Lung (tissue), 12 donors: ENCODE measurements around the gene FKRP. TPM values are rescaled to one million over a fixed set of nuclear protein-coding genes. Genes with fewer than 3 reads are reported as not detected.

ENCODE experiments used
- ATAC-seq: fragments of 200-7000 bp; cut with Tn5 transposase; one replicate; pipeline ENCODE4 v1.9.1; 2020; ENCODE audit warnings: moderate number of reproducible peaks; ENCODE audit not compliant: insufficient read depth, low FRiP score
- DNase-seq, 3 donors: peaks; one replicate each; pipeline ENCODE4 v3.0.0-alpha.2; 2013 to 2017
- H3K27ac ChIP-seq, 2 donors: one replicate each; pipeline ENCODE4 v1.5.1; 2013; ENCODE audit warnings: mild to moderate bottlenecking in 2 of 2, moderate library complexity in 2 of 2, control low read depth in 1 of 2, inconsistent platforms in 1 of 2, low read depth in 1 of 2, low read length in 1 of 2
- H3K27me3 ChIP-seq, 3 donors: one replicate each; pipeline ENCODE4 v1.5.1; 2013; ENCODE audit warnings: low read length in 2 of 3; ENCODE audit not compliant: control insufficient read depth in 3 of 3, insufficient read depth in 3 of 3
- H3K36me3 ChIP-seq, 4 donors: one replicate each; pipeline ENCODE4 v1.5.1; 2013; ENCODE audit warnings: low read length in 4 of 4, mild to moderate bottlenecking in 1 of 4, moderate library complexity in 1 of 4; ENCODE audit not compliant: control insufficient read depth in 4 of 4, insufficient read depth in 4 of 4
- H3K4me1 ChIP-seq, 5 donors: one replicate each; pipeline ENCODE4 v1.5.1; 2013; ENCODE audit warnings: low read length in 5 of 5, mild to moderate bottlenecking in 2 of 5, moderate library complexity in 1 of 5; ENCODE audit not compliant: control insufficient read depth in 5 of 5, insufficient read depth in 5 of 5
- H3K4me3 ChIP-seq: one replicate; pipeline ENCODE4 v1.5.1; 2013; ENCODE audit warnings: mild to moderate bottlenecking, control low read depth, moderate library complexity
- H3K9ac ChIP-seq, 2 donors: one replicate each; pipeline ENCODE4 v1.5.1; 2013; ENCODE audit warnings: low read length in 2 of 2, control low read depth in 1 of 2; ENCODE audit not compliant: insufficient read depth in 1 of 2
- H3K9me3 ChIP-seq, 4 donors: one replicate each; pipeline ENCODE4 v1.5.1; 2013; ENCODE audit warnings: low read length in 3 of 4, mild to moderate bottlenecking in 1 of 4, moderate library complexity in 1 of 4; ENCODE audit not compliant: control insufficient read depth in 4 of 4, insufficient read depth in 3 of 4
- WGBS, 2 donors: extraction: QIAGEN DNeasy Blood & Tissue Kit; methylation state at CpG; one replicate each; pipeline ENCODE4 v1.1.7; 2013; 5-methylcytosine and 5-hydroxymethylcytosine counted together
- polyA plus RNA-seq, 2 donors: library from polyadenylated mRNA; stranded (reverse); fragments of 200-250 nt; gene quantifications; one replicate each; pipeline ENCODE4 v1.2.1, GENCODE V29; 2013
- total RNA-seq, 2 donors: library from RNA; depleted of rRNA in 1 of 2; stranded (reverse); fragments of >200 nt in 1 of 2; gene quantifications; one replicate each; pipeline ENCODE4 v1.2.1, GENCODE V29; 2014 to 2021
- TF ChIP-seq, protein P1 (sequence below): IDR thresholded peaks from 2 replicates; pipeline ENCODE4 v1.5.1; 2012; ENCODE audit warnings: mild to moderate bottlenecking; ENCODE audit errors: control extremely low read depth, extremely low read depth
- donor health status: control.
- donor health status: control.
- donor health status: Bipolar disorder and iron deficiency.
- donor health status: healthy.
- donor health status: DM: yes; HTN: yes; CAD: no.

FKRP gene
- total and polyA plus RNA-seq, 4 donors = 10.8 to 23.9 (median 15.2) TPM

- Histone ChIP-seq H3K36me3 (peaks cover 10 to 83% (median 60%) of the 10 kb centered on the region in 4 donors), H3K4me1 (peaks cover 0 to 6% (median 0%) of the 10 kb centered on the region in 5 donors), H3K4me3 (no peak overlapping the region), H3K9me3 (no peaks in the 10 kb centered on the region), H3K27me3 (no peaks in the 10 kb centered on the region), H3K27ac (peak overlapping the region in 1 of 2 donors; percentile 50), H3K9ac (no peak overlapping the region)
- peak; percentile 51 for ATAC-seq
- DNase-seq = peak; percentile 53 to 67 (median 65)
- WGBS, 2 donors = 42 to 45% methylated on average over 19 to 20 of the region's 20 CpGs
- TF ChIP-seq, protein P1, sequence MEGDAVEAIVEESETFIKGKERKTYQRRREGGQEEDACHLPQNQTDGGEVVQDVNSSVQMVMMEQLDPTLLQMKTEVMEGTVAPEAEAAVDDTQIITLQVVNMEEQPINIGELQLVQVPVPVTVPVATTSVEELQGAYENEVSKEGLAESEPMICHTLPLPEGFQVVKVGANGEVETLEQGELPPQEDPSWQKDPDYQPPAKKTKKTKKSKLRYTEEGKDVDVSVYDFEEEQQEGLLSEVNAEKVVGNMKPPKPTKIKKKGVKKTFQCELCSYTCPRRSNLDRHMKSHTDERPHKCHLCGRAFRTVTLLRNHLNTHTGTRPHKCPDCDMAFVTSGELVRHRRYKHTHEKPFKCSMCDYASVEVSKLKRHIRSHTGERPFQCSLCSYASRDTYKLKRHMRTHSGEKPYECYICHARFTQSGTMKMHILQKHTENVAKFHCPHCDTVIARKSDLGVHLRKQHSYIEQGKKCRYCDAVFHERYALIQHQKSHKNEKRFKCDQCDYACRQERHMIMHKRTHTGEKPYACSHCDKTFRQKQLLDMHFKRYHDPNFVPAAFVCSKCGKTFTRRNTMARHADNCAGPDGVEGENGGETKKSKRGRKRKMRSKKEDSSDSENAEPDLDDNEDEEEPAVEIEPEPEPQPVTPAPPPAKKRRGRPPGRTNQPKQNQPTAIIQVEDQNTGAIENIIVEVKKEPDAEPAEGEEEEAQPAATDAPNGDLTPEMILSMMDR = peak; percentile 87
Observed at GRCh38 chr19:46728693-46729339, 17.0 kb upstream of the FKRP start.

- peaks cover 0 to 6% (median 0%) of the 10 kb centered on the region in 5 donors for H3K4me1 ChIP-seq
- H3K4me3 ChIP-seq = no peak overlapping the region
- no peak overlapping the region for H3K27ac ChIP-seq
- H3K36me3 ChIP-seq = peaks cover 10 to 77% (median 60%) of the 10 kb centered on the region in 4 donors
- DNase-seq = no peak
- no peak for ATAC-seq
- 92 to 96% methylated on average over 7 of the region's 7 CpGs for WGBS, 2 donors
- no peaks in the 10 kb centered on the region for H3K27me3 ChIP-seq
- H3K9ac ChIP-seq = no peak overlapping the region
- TF ChIP-seq, protein P1 = no peak
- H3K9me3 ChIP-seq = no peaks in the 10 kb centered on the region
Observed at GRCh38 chr19:46729696-46730095, 16.2 kb upstream of the FKRP start.

- Histone ChIP-seq H3K27ac (no peak overlapping the region), H3K36me3 (peaks cover 10 to 76% (median 58%) of the 10 kb centered on the region in 4 donors), H3K9me3 (no peaks in the 10 kb centered on the region), H3K9ac (no peak overlapping the region), H3K4me1 (peaks cover 0 to 6% (median 0%) of the 10 kb centered on the region in 5 donors), H3K4me3 (no peak overlapping the region), H3K27me3 (no peaks in the 10 kb centered on the region)
- TF ChIP-seq, protein P1 = no peak
- DNase-seq = no peak
- WGBS, 2 donors = 95 to 98% methylated on average over 7 to 9 of the region's 9 CpGs
- no peak for ATAC-seq
Observed at GRCh38 chr19:46730187-46730586, 15.7 kb upstream of the FKRP start.

DNA sequence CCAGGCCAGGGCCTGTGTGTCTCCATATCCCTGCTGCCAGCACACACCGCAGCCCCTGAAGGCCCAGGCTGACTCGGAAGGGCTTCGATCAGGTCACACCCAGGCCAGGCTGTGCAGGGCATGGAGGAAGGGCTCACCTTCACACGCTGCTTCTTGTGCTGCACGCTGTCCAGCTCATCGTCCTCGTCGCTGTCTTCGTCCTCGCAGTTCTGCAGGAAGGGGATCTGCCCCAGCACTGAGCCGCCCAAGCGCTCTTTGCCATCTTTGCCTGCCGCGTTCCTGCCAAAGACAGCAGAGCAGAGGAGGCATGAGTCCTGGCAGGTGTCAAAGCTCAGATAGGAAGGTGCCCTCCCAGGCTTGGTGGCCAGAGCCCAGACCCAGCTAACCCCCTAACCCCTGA lies 15.3 kb upstream of the FKRP start:
- Histone ChIP-seq H3K27me3 (no peaks in the 10 kb centered on the region), H3K9me3 (no peaks in the 10 kb centered on the region), H3K9ac (no peak overlapping the region), H3K4me3 (no peak overlapping the region), H3K36me3 (peaks cover 10 to 74% (median 55%) of the 10 kb centered on the region in 4 donors), H3K4me1 (peaks cover 0 to 6% (median 0%) of the 10 kb centered on the region in 5 donors), H3K27ac (no peak overlapping the region)
- 94 to 96% methylated on average over 14 of the region's 14 CpGs for WGBS, 2 donors
- DNase-seq = no peak
- TF ChIP-seq, protein P1 = no peak
- ATAC-seq = no peak
